Esophagus squamous epithelium (tissue), 5 donors: ENCODE measurements around the gene GDI1. TPM values are rescaled to one million over a fixed set of nuclear protein-coding genes. Genes with fewer than 3 reads are reported as not detected.

Source experiments
- DNase-seq: peaks from one replicate; lab custom pipeline; 2025; lab: John Stamatoyannopoulos, UW
- H3K27ac ChIP-seq, 4 donors: fragments of 200-600 bp; sonication (generic); one replicate each; pipeline ENCODE4 v1.5.1; 2016 to 2019; ENCODE audit warnings: mild to moderate bottlenecking in 1 of 4
- H3K27me3 ChIP-seq, 4 donors: fragments of 200-600 bp; sonication (generic); 1 replicate in 3 of 4; 2 replicates in 1 of 4; pipeline versions ENCODE4 v1.5.1 to v1.6.0; 2017 to 2021; ENCODE audit warnings: antibody characterized with exemption in 1 of 4
- H3K36me3 ChIP-seq, 3 donors: fragments of 200-600 bp; sonication (generic); one replicate each; pipeline ENCODE4 v1.5.1; 2016 to 2019
- H3K4me1 ChIP-seq, 3 donors: fragments of 200-600 bp; sonication (generic); one replicate each; pipeline ENCODE4 v1.5.1; 2017 to 2019
- H3K4me3 ChIP-seq, 4 donors: fragments of 200-600 bp; sonication (generic); 1 replicate in 3 of 4; 2 replicates in 1 of 4; pipeline ENCODE4 v1.5.1; 2016 to 2019; ENCODE audit warnings: mild to moderate bottlenecking in 2 of 4, moderate library complexity in 1 of 4
- H3K9me3 ChIP-seq, 3 donors: fragments of 200-600 bp; sonication (generic); one replicate each; pipeline ENCODE4 v1.5.1; 2016 to 2019
- POLR2A ChIP-seq, 4 donors: fragments of 450-650 bp; IDR thresholded peaks; one replicate each; pipeline ENCODE4 v1.6.1; 2017; ENCODE audit warnings: antibody characterized with exemption in 4 of 4, mild to moderate bottlenecking in 4 of 4, moderate library complexity in 3 of 4
- WGBS, 2 donors: methylation state at CpG; one replicate each; pipeline ENCODE4 v1.1.5; 2018; 5-methylcytosine and 5-hydroxymethylcytosine counted together
- intact Hi-C: fragments of 100-400 bp; cut with DNase I; formaldehyde crosslinking; loops from one replicate; pipeline ENCODE4 v1.15.0; 2022
- total RNA-seq, 4 donors: library from RNA; depleted of rRNA; stranded (reverse); fragments of >200 nt; gene quantifications; one replicate each; pipeline ENCODE4 v1.1.0, GENCODE V29; 2016
- TF ChIP-seq, protein P1 (sequence below), 6 experiments: fragments of 450-650 bp in 4 of 6; fragments of 200-600 bp in 2 of 6; sonication (generic) in 2 of 6; IDR thresholded peaks; one replicate each; pipeline ENCODE4 v1.5.1; 2016 to 2019; ENCODE audit warnings: antibody characterized with exemption in 6 of 6, mild to moderate bottlenecking in 4 of 6, moderate library complexity in 4 of 6
- donor health status: DM: yes; HTN: yes; CAD: no.

Gene GDI1
- total RNA-seq, 4 donors from 2014 or later: 35.2 to 82.6 (median 35.6) TPM

DNA sequence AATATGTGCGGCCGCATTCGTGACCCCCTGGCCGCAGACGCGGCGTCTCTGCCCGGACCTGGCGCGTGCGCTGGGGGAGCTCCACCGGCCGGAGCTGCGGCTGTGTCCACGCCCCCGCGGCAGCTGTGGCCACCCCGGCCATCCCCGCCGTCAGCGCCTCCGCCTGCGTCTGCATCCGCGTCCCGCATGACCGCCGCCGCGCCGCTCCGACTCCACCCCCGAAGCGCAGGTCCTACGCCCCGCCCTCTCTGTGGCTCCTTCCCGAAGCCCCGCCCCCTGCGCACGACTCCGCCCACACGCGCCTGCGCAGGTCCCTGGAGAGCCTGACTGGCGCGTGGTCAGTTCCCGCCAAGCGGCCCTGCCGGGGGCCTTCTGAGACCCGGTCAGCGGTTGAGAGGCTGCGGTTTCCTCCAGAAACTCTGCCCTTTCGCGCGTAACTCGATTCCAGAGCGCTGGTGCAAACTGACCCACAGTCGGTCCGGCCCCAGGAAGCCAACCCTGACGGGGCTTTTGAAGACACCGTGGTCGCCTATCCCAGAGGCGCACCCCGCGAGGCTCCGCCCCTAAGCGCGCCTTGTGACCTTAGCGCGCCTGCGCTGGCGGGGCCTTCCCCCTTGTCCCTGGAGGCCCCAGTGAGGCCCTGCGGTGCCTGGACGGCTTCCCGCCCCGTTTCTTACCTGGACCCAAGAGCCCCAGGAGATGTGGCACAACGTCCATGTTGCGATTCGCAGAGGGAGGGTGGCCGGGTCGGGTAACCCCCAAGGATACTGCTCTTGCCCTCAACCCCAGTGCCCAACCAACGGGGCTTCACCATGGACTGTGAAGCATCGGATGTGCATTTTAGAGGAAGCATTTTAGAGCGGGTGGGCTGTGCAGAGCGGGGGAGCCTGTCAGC, 42.0 kb downstream of the GDI1 start, which contains the start of gene LAGE3:
Gene LAGE3 (minus strand): TSS at position 554 of the 895 bp plus-strand sequence. CDS start 366 bp downstream, at position 188.
- H3K27ac ChIP-seq: peak within 1 kb of the TSS; percentile 75 to 87 (median 82)
- intact Hi-C loops: no loop called here
- DNase-seq: peak; percentile 42
- WGBS, 2 donors: 72% methylated on average over 3 of the region's 85 CpGs; no CpG with 5 or more reads in 1 of the 2 donors
- no peaks in the 10 kb centered on the region for H3K9me3 ChIP-seq
- peaks cover 0 to 7% (median 0%) of the 10 kb centered on the region in 3 donors for H3K36me3 ChIP-seq
- TF ChIP-seq, protein P1, sequence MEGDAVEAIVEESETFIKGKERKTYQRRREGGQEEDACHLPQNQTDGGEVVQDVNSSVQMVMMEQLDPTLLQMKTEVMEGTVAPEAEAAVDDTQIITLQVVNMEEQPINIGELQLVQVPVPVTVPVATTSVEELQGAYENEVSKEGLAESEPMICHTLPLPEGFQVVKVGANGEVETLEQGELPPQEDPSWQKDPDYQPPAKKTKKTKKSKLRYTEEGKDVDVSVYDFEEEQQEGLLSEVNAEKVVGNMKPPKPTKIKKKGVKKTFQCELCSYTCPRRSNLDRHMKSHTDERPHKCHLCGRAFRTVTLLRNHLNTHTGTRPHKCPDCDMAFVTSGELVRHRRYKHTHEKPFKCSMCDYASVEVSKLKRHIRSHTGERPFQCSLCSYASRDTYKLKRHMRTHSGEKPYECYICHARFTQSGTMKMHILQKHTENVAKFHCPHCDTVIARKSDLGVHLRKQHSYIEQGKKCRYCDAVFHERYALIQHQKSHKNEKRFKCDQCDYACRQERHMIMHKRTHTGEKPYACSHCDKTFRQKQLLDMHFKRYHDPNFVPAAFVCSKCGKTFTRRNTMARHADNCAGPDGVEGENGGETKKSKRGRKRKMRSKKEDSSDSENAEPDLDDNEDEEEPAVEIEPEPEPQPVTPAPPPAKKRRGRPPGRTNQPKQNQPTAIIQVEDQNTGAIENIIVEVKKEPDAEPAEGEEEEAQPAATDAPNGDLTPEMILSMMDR (IDR thresholded peaks at IDR 0.05): no peak
- TF ChIP-seq POLR2A (IDR thresholded peaks at IDR 0.05): peak in 2 of 4 donors; percentile 38 to 58
- peaks cover 0 to 20% (median 0%) of the 10 kb centered on the region in 3 donors for H3K4me1 ChIP-seq
- H3K27me3 ChIP-seq: no peaks in the 10 kb centered on the region
- peak within 1 kb of the TSS; percentile 45 to 70 (median 53) for H3K4me3 ChIP-seq

DNA sequence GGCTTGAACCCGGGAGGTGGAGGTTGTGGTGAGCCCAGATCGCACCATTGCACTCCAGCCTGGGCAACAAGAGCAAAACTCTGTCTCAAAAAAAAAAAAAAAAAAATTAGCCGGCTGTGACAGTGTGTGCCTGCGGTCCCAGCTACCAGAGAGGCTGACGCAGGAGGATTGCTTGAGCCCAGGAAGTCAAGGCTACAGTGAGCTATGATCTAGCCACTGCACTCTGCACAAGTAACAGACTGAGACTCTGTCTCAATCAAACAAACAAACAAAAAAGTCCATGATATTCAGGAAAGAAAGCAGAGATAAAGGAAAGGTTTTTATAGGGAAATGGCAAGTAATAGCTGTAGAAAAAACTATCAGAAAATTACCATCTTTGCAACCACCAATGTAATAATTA, 44.2 kb downstream of the GDI1 start:
- Histone ChIP-seq H3K4me1 (peaks cover 4 to 40% (median 11%) of the 10 kb centered on the region in 3 donors), H3K27ac (no peak overlapping the region), H3K36me3 (peaks cover 0 to 10% (median 0%) of the 10 kb centered on the region in 3 donors), H3K4me3 (no peak overlapping the region), H3K9me3 (no peaks in the 10 kb centered on the region), H3K27me3 (no peaks in the 10 kb centered on the region)
- 80 to 85% methylated on average over 1 to 5 of the region's 5 CpGs for WGBS, 2 donors
- intact Hi-C loops: no loop called here
- no peak for DNase-seq
- TF ChIP-seq POLR2A (IDR thresholded peaks at IDR 0.05): no peak
- TF ChIP-seq, protein P1 (IDR thresholded peaks at IDR 0.05): no peak

DNA sequence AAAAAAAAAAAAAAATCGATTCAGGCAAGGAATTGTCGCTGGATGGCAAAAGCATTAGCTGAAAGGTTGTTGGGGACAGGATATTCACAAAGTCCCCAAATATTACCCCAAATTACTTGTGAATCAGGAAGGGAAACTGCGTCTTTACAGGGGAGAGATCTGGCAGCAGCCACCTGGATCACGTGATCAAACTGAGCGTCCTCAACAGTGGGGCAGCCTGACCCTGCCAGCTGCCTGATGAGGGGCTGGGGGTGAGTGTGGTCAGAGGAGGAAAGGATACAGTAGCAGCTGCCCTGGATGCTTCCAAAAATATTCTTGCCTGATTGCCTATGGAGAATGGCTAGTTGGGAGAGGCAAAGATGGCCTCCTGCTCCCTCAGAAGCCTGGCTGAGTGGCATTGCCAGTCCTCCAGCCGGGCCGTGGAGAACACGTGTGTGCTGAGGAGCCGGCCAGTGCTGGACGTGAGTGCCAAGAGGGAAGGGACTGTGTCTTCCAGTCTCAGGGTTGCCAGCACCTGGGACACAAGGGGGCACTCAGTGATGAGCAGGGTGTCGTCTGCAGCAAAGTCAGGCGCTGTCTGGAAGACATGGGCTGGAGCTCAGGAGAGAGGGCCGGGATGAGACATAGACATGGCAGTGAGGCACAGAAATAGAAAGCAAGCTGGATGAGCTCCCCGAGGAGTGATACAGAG, 45.1 kb downstream of the GDI1 start:
- TF ChIP-seq, protein P1 (IDR thresholded peaks at IDR 0.05): no peak
- no peak for TF ChIP-seq POLR2A (IDR thresholded peaks at IDR 0.05)
- DNase-seq: no peak
- no peak overlapping the region for H3K27ac ChIP-seq

DNA sequence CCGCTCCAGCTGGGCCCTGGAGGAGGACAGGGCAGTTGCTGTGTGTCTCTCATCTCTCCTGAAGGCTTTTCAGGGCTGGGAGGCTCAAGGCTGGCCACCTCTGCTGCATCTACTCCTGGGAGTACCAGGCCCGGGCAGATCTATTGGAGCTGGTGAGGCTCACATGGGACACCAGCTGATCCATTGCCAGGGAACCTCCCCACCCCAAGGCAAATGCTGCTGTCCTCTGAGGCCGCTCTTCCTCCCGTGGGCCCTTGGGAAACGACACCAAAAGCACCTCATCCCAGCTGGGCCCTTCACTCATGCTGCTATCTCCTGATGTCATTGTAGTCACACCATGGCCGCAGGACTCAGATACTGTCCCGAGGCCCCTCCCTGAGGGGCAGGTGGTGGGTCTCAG, 45.8 kb downstream of the GDI1 start:
- Histone ChIP-seq H3K4me1 (peaks cover 4 to 51% (median 11%) of the 10 kb centered on the region in 3 donors), H3K9me3 (no peaks in the 10 kb centered on the region), H3K4me3 (no peak overlapping the region), H3K36me3 (peaks cover 0 to 15% (median 0%) of the 10 kb centered on the region in 3 donors), H3K27me3 (no peaks in the 10 kb centered on the region), H3K27ac (no peak overlapping the region)
- TF ChIP-seq POLR2A (IDR thresholded peaks at IDR 0.05): no peak
- TF ChIP-seq, protein P1 (IDR thresholded peaks at IDR 0.05): no peak
- DNase-seq: no peak
- WGBS, 2 donors: 75 to 100% methylated on average over 1 to 3 of the region's 7 CpGs
- intact Hi-C loops: no loop called here

More for the DNA sequence above, 45.1 kb downstream of the GDI1 start:
- intact Hi-C loops: no loop called here
- WGBS, 2 donors: 70 to 73% methylated on average over 2 to 13 of the region's 14 CpGs
- Histone ChIP-seq H3K36me3 (peaks cover 0 to 10% (median 0%) of the 10 kb centered on the region in 3 donors), H3K27me3 (no peaks in the 10 kb centered on the region), H3K4me1 (peaks cover 4 to 44% (median 11%) of the 10 kb centered on the region in 3 donors), H3K9me3 (no peaks in the 10 kb centered on the region), H3K4me3 (no peak overlapping the region)
